ENCODE data around the gene CAMSAP2.

CAMSAP2 gene

DNA sequence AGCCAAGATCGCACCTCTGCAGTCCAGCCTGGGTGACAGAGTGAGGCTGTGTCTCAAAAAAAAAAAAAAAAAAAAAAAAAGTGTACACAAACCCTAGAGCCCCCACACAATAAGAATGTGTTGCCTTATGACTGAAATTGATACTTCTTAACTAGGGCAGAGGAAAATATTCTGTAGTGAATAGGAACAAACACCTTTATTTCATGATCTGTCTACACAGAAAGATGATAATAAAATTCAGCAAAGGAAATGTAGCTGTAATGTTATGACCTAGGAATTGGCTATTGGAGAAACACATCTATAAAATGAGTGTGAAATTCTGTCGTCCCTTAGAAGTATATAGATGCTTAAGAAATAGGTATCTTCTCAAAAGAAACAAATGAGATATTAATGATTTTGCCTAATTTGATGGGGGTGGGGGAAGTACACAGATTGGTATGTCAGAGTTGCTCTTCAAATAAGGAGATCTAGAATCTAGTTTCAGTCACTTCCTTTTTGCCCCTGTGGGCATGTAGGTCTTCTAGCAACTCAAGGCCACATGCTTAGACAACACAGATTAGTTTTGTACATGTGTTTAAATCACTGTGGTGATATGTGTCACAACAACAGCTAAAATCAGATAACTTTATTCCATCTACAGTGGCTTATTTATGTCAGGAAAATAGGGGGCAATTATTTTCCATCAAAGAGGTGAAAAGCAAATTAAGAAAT is 123.4 kb downstream of the CAMSAP2 start:
- H3K9me3 ChIP-seq (ENCODE audit: control insufficient read depth in 5 of 5, low read length in 5 of 5): no peaks in the 10 kb centered on the region
- H3K9ac ChIP-seq (ENCODE audit: low read length in 5 of 5): no peak overlapping the region
- H3K27ac ChIP-seq (ENCODE audit: low read depth, low read length): no peak overlapping the region
- peaks cover 13 to 28% (median 22%) of the 10 kb centered on the region in 5 donors for H3K36me3 ChIP-seq (ENCODE audit: control insufficient read depth in 5 of 5, insufficient read depth in 5 of 5, low read length in 5 of 5)
- no peaks in the 10 kb centered on the region for H3K27me3 ChIP-seq (ENCODE audit: control insufficient read depth in 5 of 5, insufficient read depth in 4 of 5, low read length in 5 of 5)
- H3K4me3 ChIP-seq (ENCODE audit: low read depth in 1 of 5, low read length in 5 of 5): no peak overlapping the region
- peaks cover 0 to 3% (median 0%) of the 10 kb centered on the region in 5 donors for H3K4me1 ChIP-seq (ENCODE audit: control insufficient read depth in 5 of 5, insufficient read depth in 5 of 5, low read length in 5 of 5)

DNA sequence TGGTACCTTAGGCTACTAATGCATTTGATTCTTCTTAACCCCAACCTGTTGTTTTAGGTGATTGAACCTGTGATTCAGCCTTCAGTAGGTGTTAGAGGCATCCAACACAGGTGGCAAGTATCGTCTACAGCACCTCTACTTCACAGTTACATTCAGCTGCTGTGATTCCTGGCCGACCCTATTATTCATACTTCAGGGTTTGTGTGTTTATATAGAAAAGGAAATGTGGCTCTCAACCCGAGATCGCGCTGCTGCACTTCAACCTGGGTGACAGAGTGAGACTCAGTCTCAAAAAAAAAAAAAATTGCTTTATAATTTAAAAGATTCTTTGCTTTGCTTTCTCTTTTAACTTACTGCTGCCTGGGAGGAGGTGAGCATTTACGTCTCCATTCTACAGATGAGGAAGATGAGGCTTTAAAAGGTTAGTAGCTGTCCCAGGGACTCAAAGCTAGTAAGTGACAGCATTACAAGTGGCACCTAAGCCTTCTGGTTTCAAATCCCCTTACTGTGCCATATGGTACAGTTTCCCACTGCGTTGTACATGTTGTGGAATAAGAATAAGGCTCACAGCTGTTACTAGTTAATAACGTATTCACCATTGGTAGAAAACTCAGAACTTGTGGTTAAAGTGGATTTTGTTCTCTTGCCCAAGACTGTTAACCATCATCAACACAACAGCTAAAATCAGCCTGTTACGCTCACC is 124.2 kb downstream of the CAMSAP2 start:
- Histone ChIP-seq H3K9ac (ENCODE audit: low read length in 5 of 5) (no peak overlapping the region), H3K27me3 (ENCODE audit: control insufficient read depth in 5 of 5, insufficient read depth in 4 of 5, low read length in 5 of 5) (no peaks in the 10 kb centered on the region), H3K4me1 (ENCODE audit: control insufficient read depth in 5 of 5, insufficient read depth in 5 of 5, low read length in 5 of 5) (peaks cover 0 to under 1% (median 0%) of the 10 kb centered on the region in 5 donors), H3K27ac (ENCODE audit: low read depth, low read length) (no peak overlapping the region), H3K4me3 (ENCODE audit: low read depth in 1 of 5, low read length in 5 of 5) (no peak overlapping the region), H3K9me3 (ENCODE audit: control insufficient read depth in 5 of 5, low read length in 5 of 5) (no peaks in the 10 kb centered on the region), H3K36me3 (ENCODE audit: control insufficient read depth in 5 of 5, insufficient read depth in 5 of 5, low read length in 5 of 5) (peaks cover 6 to 20% (median 15%) of the 10 kb centered on the region in 5 donors)

DNA sequence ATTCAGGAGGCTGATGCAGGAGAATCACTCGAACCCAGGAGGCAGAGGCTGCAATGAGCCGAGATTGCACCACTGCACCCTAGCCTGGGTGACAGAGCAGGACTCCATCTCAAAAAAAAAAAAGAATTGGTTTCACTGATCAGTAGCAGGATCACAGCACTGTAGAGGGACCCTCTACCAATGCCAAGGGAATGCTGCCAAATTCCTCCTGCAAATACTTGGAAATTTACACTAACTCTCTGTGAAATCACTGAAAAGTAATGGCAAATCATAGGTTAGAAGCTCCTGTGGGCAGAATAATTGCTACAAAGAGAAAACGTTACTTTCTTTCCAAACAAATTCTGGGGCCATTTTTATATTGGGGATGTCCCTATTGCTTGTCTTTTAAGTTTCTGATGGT is 127.4 kb downstream of the CAMSAP2 start:
- Histone ChIP-seq H3K9ac (ENCODE audit: low read length in 5 of 5) (no peak overlapping the region), H3K27ac (ENCODE audit: low read depth, low read length) (no peak overlapping the region), H3K4me3 (ENCODE audit: low read depth in 1 of 5, low read length in 5 of 5) (no peak overlapping the region), H3K36me3 (ENCODE audit: control insufficient read depth in 5 of 5, insufficient read depth in 5 of 5, low read length in 5 of 5) (peaks cover 3 to 17% (median 12%) of the 10 kb centered on the region in 5 donors), H3K9me3 (ENCODE audit: control insufficient read depth in 5 of 5, low read length in 5 of 5) (no peaks in the 10 kb centered on the region), H3K4me1 (ENCODE audit: control insufficient read depth in 5 of 5, insufficient read depth in 5 of 5, low read length in 5 of 5) (no peaks in the 10 kb centered on the region), H3K27me3 (ENCODE audit: control insufficient read depth in 5 of 5, insufficient read depth in 4 of 5, low read length in 5 of 5) (peaks cover 8 to 17% (median 13%) of the 10 kb centered on the region in 5 donors)

DNA sequence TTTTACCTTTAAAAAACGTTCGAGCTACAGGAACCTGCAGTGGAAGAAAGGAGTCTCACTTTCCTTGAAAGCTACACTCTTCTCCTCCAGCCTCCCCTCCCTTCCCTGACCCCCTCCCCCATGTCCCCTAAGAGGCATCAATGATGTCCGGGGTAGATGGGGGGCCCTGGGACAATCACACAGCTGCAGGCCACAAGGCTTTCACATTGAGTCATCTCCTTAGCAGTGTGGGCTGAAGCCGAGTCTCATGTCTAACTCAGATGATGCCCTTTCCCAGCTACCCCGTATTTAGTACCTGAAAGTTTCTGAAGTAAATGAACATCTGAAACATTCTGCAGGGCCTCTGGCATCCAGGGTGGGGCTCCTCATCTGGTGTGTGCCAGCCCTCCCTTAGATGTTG is 127.8 kb downstream of the CAMSAP2 start:
- Histone ChIP-seq H3K27ac (ENCODE audit: low read depth, low read length) (no peak overlapping the region), H3K9ac (ENCODE audit: low read length in 5 of 5) (no peak overlapping the region), H3K4me1 (ENCODE audit: control insufficient read depth in 5 of 5, insufficient read depth in 5 of 5, low read length in 5 of 5) (no peaks in the 10 kb centered on the region), H3K4me3 (ENCODE audit: low read depth in 1 of 5, low read length in 5 of 5) (no peak overlapping the region), H3K27me3 (ENCODE audit: control insufficient read depth in 5 of 5, insufficient read depth in 4 of 5, low read length in 5 of 5) (peaks cover 11 to 21% (median 16%) of the 10 kb centered on the region in 5 donors), H3K9me3 (ENCODE audit: control insufficient read depth in 5 of 5, low read length in 5 of 5) (no peaks in the 10 kb centered on the region), H3K36me3 (ENCODE audit: control insufficient read depth in 5 of 5, insufficient read depth in 5 of 5, low read length in 5 of 5) (peaks cover 3 to 17% (median 12%) of the 10 kb centered on the region in 5 donors)

DNA sequence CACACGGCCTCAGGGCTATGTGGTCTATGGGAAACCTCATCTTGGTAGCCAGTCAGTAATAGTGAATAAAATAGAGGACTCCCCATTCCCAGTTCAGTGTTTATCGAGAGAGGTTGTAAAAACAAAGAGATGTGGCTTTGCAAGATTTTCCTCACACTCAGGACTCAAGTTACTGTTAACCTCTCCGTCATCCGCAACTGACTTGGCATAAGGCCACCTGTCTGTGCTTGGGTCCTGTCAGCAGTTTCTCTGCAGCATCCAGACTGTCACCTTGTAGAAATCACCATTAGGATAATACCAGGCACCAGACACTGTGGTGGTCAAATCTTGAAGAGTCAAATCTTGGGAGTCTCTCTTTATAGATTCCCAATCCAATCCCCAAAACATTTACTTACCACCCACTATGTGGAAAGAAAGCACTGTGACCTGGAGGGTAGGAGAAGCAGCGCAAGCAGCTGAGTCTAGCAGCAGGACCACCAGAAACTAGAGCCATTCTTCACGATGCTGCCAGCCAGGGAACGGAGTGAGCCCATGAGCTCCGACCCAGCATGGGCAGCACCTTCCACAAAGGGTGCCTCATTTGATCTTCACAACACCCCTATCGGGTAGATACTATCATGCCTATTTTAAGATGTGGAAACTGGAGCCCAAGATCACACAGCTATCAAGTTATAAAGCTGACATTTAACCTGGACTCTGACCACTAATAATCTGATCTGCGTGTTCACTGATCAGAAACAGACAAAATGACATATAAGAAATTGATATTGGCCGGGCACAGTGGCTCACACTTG is 128.5 kb downstream of the CAMSAP2 start:
- H3K27me3 ChIP-seq (ENCODE audit: control insufficient read depth in 5 of 5, insufficient read depth in 4 of 5, low read length in 5 of 5): peaks cover 18 to 27% (median 21%) of the 10 kb centered on the region in 5 donors
- H3K9ac ChIP-seq (ENCODE audit: low read length in 5 of 5): no peak overlapping the region
- no peak overlapping the region for H3K4me3 ChIP-seq (ENCODE audit: low read depth in 1 of 5, low read length in 5 of 5)
- H3K36me3 ChIP-seq (ENCODE audit: control insufficient read depth in 5 of 5, insufficient read depth in 5 of 5, low read length in 5 of 5): peaks cover 3 to 16% (median 12%) of the 10 kb centered on the region in 5 donors
- H3K4me1 ChIP-seq (ENCODE audit: control insufficient read depth in 5 of 5, insufficient read depth in 5 of 5, low read length in 5 of 5): no peaks in the 10 kb centered on the region
- H3K9me3 ChIP-seq (ENCODE audit: control insufficient read depth in 5 of 5, low read length in 5 of 5): no peaks in the 10 kb centered on the region
- H3K27ac ChIP-seq (ENCODE audit: low read depth, low read length): no peak overlapping the region

DNA sequence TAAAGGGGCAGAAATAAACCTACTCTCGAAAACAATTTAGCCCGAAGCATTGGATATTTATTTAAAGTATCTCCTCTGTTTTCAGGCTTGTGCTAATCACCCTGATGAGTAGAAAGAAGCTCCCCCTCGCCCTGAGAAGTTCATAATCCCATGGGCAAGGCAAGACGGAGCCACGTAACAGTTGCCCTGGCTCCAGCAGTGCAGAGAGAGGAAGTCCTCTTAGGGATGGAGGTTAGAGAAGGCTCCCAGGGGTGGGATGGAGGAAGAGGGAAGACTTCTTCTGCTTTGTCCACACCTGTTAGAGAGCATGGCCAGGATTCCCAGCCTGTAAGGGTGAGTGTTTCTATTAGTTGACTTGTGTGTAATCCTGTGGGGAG is 130.7 kb downstream of the CAMSAP2 start:
- H3K27ac ChIP-seq (ENCODE audit: low read depth, low read length): no peak overlapping the region
- H3K27me3 ChIP-seq (ENCODE audit: control insufficient read depth in 5 of 5, insufficient read depth in 4 of 5, low read length in 5 of 5): peaks cover 37 to 47% (median 41%) of the 10 kb centered on the region in 5 donors
- no peak overlapping the region for H3K9ac ChIP-seq (ENCODE audit: low read length in 5 of 5)
- H3K4me1 ChIP-seq (ENCODE audit: control insufficient read depth in 5 of 5, insufficient read depth in 5 of 5, low read length in 5 of 5): peaks cover 0 to 15% (median 13%) of the 10 kb centered on the region in 5 donors
- no peaks in the 10 kb centered on the region for H3K36me3 ChIP-seq (ENCODE audit: control insufficient read depth in 5 of 5, insufficient read depth in 5 of 5, low read length in 5 of 5)
- H3K9me3 ChIP-seq (ENCODE audit: control insufficient read depth in 5 of 5, low read length in 5 of 5): no peaks in the 10 kb centered on the region
- H3K4me3 ChIP-seq (ENCODE audit: low read depth in 1 of 5, low read length in 5 of 5): no peak overlapping the region

DNA sequence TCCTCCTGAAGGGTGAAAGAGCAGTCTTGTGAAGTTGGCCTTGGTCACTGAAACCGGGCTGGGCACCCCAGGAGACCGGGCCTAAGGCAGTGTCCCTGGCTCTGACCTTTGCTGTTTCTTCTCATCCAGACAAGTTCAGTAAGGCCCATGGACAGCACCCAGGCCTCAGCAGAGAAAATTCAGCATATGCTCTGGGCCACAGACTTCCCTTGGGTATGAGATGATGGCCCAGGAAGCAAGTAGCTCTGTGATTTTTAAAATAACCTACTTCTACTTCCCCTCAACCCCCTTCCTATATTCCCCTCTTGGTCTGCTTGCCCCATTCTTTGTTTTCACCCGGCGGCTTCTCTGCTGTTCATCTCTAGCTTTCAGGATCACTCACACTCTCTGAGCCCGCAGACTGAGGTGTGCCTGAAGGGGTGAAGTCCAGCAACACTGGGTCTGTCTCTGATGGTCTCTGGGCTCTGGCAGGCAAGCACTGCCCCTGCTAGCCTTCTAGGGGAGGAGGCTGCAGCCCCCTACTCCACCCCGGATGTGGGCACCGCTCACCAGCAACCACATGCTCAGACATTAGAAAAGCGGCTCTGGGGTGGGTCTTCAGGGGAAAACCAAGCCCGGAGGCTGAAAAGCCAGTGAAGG is 131.2 kb downstream of the CAMSAP2 start:
- H3K27ac ChIP-seq (ENCODE audit: low read depth, low read length): no peak overlapping the region
- no peaks in the 10 kb centered on the region for H3K36me3 ChIP-seq (ENCODE audit: control insufficient read depth in 5 of 5, insufficient read depth in 5 of 5, low read length in 5 of 5)
- no peak overlapping the region for H3K9ac ChIP-seq (ENCODE audit: low read length in 5 of 5)
- peaks cover 0 to 15% (median 13%) of the 10 kb centered on the region in 5 donors for H3K4me1 ChIP-seq (ENCODE audit: control insufficient read depth in 5 of 5, insufficient read depth in 5 of 5, low read length in 5 of 5)
- H3K4me3 ChIP-seq (ENCODE audit: low read depth in 1 of 5, low read length in 5 of 5): no peak overlapping the region
- peaks cover 39 to 52% (median 42%) of the 10 kb centered on the region in 5 donors for H3K27me3 ChIP-seq (ENCODE audit: control insufficient read depth in 5 of 5, insufficient read depth in 4 of 5, low read length in 5 of 5)
- H3K9me3 ChIP-seq (ENCODE audit: control insufficient read depth in 5 of 5, low read length in 5 of 5): no peaks in the 10 kb centered on the region

DNA sequence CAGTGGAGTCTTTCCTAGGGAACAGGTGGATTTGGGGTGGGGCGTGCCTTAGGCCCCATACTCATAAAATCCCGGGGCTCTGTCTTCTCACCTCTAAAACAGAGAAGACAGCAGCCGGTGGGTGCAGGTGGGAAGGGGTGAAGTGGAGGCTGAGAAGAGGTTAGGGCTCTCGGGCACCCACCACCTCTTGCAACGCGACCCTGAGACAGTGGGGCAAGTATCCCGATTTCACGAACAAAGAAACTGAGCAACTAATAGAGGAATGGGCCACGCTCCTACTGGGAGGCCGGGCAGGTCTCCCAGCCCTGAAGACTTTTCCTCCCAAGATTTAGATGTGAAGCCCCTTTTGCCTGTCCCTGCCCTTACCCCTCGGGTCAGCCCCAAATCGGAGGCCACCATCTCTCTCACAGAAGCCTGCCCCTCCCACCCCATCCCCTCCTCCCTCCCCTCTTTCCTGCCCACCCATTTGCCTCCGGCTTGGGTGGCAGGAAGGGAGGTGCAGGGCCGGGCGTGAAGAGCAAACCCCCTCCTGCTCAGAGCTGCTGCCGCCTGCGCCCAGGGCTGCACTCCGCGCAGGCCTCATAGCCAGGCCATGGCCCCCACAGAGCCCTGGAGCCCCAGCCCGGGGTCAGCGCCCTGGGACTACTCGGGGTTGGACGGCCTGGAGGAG is 133.9 kb downstream of the CAMSAP2 start, which contains the start of gene GPR25:
GPR25 (plus strand) TSS at position 536 of the 670 bp plus-strand sequence; CDS start at position 593, 57 bp downstream.
- Histone ChIP-seq H3K27ac (ENCODE audit: low read depth, low read length) (no peak within 1 kb of the TSS), H3K4me3 (ENCODE audit: low read depth in 1 of 5, low read length in 5 of 5) (peak within 1 kb of the TSS in 4 of 5 donors; percentile 44 to 71 (median 60)), H3K27me3 (ENCODE audit: control insufficient read depth in 5 of 5, insufficient read depth in 4 of 5, low read length in 5 of 5) (peaks cover 39 to 57% (median 50%) of the 10 kb centered on the region in 5 donors), H3K9me3 (ENCODE audit: control insufficient read depth in 5 of 5, low read length in 5 of 5) (no peaks in the 10 kb centered on the region), H3K36me3 (ENCODE audit: control insufficient read depth in 5 of 5, insufficient read depth in 5 of 5, low read length in 5 of 5) (no peaks in the 10 kb centered on the region), H3K9ac (ENCODE audit: low read length in 5 of 5) (no peak within 1 kb of the TSS), H3K4me1 (ENCODE audit: control insufficient read depth in 5 of 5, insufficient read depth in 5 of 5, low read length in 5 of 5) (peaks cover 0 to 15% (median 13%) of the 10 kb centered on the region in 5 donors)

DNA sequence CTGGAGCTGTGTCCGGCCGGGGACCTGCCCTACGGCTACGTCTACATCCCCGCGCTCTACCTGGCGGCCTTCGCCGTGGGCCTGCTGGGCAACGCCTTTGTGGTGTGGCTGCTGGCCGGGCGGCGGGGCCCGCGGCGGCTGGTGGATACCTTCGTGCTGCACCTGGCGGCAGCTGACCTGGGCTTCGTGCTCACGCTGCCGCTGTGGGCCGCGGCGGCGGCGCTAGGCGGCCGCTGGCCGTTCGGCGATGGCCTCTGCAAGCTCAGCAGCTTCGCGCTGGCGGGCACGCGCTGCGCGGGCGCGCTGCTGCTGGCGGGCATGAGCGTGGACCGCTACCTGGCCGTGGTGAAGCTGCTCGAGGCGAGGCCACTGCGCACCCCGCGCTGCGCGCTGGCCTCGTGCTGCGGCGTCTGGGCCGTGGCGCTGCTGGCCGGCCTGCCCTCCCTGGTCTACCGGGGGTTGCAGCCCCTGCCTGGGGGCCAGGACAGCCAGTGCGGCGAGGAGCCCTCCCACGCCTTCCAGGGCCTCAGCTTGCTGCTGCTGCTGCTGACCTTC is 134.5 kb downstream of the CAMSAP2 start:
- Histone ChIP-seq H3K4me1 (ENCODE audit: control insufficient read depth in 5 of 5, insufficient read depth in 5 of 5, low read length in 5 of 5) (peaks cover 0 to 15% (median 13%) of the 10 kb centered on the region in 5 donors), H3K27me3 (ENCODE audit: control insufficient read depth in 5 of 5, insufficient read depth in 4 of 5, low read length in 5 of 5) (peaks cover 41 to 62% (median 53%) of the 10 kb centered on the region in 5 donors), H3K36me3 (ENCODE audit: control insufficient read depth in 5 of 5, insufficient read depth in 5 of 5, low read length in 5 of 5) (no peaks in the 10 kb centered on the region), H3K27ac (ENCODE audit: low read depth, low read length) (no peak overlapping the region), H3K9me3 (ENCODE audit: control insufficient read depth in 5 of 5, low read length in 5 of 5) (no peaks in the 10 kb centered on the region), H3K9ac (ENCODE audit: low read length in 5 of 5) (no peak overlapping the region), H3K4me3 (ENCODE audit: low read depth in 1 of 5, low read length in 5 of 5) (peak overlapping the region in 4 of 5 donors; percentile 44 to 71 (median 60))

Data from subcutaneous abdominal adipose tissue (tissue), 5 donors.